COLO668 (cell line): Measurements from ENCODE around the gene CARS1.
A peak's percentile ranks its signal among the peaks of the same experiment; 100 is the strongest.

Experiments used
- DNase-seq: peaks from one replicate; lab custom pipeline; 2025; ENCODE audit not compliant: unreplicated experiment; lab: John Stamatoyannopoulos, UW

The CARS1 gene

GRCh38 chr11:3041699-3042441 lies 15.4 kb downstream of the CARS1 start:
- DNase-seq, result no peak

DNA sequence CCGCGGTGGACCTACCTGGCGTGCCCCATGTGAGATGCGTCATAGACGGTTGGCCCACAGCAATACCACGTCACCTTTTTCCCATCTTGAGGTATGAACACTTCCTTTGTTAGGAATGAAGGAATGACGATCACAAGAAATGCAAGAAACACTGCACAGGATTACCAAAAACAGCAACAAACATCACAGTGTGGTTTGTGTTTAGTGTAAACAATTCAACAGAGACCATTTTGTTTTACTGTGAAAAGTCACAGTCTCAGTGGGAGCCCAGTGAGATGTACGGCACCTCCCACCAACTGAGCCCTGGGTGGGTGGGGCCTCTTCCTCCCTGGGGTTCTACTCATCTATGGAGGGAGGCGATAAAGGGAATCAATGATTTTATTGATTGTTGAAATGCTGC lies 16.3 kb downstream of the CARS1 start:
- no peak for DNase-seq

DNA sequence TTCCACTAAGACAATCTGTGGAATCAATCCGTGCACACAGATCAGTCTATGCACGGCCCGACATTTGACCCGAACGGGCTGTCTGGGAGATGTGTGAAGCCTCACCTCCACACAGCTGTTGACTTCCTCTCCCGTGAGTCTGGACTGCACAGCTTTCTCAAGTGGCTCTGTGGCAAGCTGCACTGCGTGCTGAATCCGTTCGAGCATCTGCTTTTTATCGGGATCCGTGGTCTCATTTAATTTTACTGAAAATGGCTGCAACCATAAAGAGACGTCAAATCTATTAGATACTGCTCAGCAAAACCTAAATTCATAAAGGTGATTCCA lies 19.3 kb downstream of the CARS1 start:
- no peak for DNase-seq

- peak; percentile 81 for DNase-seq
Measured at GRCh38 chr11:3037040-3037944, 19.9 kb downstream of the CARS1 start.

DNA sequence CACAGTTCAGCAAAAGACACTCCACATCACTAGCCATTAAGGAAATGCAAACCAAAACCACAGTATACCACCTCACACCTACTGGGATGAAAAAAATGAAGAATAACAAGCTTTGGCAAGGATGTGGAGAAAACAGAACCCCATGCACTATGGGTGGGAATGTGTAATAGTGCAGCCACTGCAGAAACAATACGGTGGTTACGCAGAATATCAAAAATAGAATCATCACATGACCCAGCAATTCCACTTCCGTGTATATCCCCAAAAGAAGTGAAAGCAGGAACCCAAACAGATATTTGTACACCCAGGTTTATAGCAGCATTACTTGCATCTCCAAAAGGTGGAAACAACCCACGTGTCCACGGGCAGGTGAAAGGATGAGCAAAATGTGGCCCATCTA lies 20.8 kb downstream of the CARS1 start:
- DNase-seq, result no peak

DNA sequence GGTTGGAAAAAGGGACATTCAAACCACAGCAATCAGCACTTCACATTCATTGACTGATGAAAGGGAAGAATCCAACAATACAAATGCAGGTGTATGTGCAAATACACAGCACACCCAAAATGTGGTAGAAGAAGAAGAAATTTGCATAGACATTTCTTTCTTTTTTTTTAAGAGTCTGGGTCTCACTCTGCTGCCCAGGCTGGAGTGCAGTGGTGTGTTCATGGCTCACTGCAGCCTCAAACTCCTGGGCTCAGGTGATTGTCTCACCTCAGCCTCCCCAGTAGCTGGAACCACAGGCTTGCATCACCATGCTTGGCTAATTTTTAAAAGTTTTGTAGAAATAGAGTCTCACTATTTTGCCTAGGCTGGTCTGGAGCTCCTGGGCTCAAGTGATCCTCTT lies 21.9 kb downstream of the CARS1 start:
- DNase-seq, result no peak

DNA sequence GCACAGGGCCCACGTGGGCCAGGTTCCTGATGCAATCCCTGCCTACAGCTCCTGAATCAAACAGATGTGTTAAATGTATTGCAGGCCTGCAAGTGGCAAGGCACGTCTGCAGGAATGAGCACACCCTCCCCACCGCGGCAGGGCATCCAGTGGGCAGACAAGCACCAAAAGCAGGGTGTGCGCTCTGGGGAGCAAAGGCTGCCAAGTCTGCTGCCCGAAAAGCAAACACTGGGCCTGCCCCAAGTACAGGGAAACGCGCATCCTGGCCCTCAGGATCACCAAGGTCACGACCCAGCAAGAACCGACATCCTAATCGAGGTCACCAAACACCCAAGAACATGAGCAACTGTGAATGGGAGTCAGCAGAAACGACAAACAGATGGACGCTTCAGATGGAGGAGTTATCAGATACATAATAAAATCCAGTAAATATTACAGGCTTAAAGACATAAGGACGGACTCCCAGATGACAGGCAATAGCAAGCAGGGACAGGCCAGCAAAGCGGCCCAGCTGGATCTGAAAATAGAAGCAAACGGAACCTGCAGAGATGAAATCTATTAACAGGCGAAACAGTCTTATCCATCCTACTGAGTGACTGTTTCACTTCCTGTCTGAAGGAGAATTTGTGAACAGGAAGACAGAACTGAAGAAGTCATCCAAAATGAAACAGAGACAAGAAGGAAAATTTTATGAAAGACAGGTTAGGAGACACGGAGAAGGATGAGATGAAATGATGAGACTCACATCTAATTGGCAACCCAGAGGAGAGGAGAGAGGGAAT lies 26.7 kb downstream of the CARS1 start:
- DNase-seq, result no peak

DNA sequence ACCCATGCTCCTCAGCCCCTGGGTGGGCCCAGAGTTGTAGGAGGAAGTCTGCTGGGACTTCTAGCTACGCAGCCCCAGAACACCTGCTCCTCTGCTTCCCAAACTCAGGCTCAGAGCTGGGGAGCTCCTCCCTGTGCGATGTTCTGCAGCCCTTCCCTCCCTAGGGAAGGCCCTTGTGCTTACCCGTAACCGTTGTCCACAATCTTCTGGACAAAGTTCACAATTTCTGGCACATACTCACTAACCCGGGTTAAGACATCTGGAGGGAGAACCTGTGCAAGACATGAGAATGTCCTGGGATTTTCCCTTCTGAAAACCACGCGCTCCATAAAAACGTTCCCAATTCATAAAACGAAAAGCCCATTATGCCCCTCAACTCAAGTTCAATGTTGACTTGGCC lies 28.4 kb downstream of the CARS1 start:
- DNase-seq, result no peak

GRCh38 chr11:3026803-3027202 lies 30.4 kb downstream of the CARS1 start:
- no peak for DNase-seq

DNA sequence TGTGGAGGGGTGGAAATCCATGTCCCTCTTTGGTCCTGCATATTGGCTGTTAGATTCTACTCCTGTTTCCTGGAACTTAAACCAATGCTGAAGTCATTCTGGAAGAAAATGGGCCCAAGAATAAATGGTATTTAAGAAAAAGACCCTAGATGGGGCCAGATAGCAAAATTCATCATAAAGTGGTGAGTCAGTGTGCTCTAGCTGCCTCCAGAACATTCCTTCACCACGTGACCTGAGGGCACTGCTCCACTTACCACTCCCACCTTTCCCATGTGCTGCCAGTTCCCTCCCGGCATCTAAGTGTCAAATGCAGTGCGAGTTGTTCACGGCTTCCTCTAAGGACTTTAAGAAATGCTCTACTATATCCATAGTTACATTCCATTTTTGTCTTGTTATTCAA lies 34.2 kb downstream of the CARS1 start:
- no peak for DNase-seq

- DNase-seq, result no peak
Measured at GRCh38 chr11:3022300-3022967, 34.8 kb downstream of the CARS1 start.

- DNase-seq, result peak; percentile 3
Measured at GRCh38 chr11:3021125-3021524, 36.1 kb downstream of the CARS1 start.

GRCh38 chr11:3020011-3020410 lies 37.2 kb downstream of the CARS1 start:
- DNase-seq, result no peak

- DNase-seq, result no peak
Measured at GRCh38 chr11:3018596-3018995, 38.6 kb downstream of the CARS1 start.

DNA sequence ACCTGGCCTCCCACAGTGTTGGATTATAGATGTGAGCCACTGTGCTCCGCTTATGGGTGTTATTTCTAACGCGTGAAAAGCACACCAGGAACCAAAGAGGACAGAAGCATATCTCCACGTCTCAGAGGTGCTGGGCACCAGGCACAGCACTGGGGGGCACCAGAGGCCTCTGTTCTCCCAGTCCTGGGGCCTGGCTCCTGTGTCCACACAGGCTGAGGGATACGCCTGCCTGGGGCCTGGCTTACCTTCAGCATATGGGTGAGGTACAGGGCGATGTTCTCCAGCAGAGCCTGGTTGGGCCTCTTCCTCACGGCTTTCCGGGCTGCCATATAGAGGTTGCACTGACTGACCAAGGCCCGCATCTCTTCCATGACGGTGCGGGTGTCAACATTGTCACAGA lies 40.4 kb downstream of the CARS1 start:
- DNase-seq, result no peak

- DNase-seq, result no peak
Measured at GRCh38 chr11:3015796-3016195, 41.4 kb downstream of the CARS1 start.

DNA sequence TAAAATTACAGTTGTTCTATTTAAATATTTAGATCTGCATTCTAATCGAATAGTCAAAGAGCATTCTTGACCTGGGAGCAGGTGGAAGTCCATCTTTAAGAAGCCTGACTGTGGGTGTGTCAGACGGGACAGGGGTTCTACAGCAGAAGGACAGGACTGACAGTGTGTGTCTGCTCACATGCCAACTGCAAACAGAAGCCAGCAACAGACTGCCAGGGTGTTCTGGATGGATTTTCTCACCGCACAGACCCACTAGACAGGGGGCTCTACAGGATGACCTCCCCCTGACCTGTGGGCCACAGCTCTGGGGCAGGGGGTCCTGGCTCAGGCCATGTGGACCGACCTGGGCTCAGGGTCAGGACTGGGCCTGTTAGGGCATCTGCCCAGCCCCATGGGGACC lies 42.3 kb downstream of the CARS1 start:
- no peak for DNase-seq

DNA sequence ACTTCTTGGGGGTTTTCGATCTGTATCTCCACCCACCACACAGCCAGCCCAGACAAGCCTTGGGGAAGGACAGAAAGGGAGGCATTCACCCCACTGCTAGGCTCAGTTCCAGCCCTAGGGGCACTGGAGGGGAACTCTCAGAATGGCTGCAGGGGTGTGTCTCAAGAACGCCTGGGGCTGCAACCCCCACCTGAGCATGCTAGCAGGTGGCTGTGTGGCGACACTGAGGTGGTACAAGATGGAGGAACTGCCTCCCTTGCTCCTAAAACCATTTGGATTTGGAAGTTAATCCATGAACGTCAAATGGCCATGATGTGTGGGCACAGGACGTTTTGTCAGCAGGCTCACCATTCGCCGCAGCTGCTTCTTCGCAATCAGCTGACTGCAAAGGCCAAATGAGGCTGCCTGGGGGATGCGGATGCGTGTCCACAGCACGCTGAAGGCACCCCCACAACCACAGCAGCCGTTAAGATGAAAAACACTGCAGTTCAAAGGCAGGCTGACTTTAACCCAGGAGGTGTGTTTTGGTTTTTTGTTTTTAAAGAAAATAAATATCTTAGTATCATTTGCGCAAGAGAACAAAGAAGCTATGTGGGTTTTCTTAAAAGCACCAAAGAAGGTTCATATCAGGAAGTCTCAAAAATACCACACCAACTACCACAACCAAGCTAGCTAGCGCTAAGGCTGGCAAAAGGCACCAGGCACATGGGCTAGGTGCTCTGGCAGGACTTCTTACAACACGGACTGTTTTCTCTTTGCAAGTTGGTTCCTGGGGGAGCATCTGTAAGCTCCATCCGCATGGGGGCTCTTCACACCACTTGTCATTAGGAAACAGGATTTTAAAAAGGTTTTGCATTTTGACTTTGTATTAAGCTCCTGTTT lies 42.9 kb downstream of the CARS1 start:
- DNase-seq, result no peak

DNA sequence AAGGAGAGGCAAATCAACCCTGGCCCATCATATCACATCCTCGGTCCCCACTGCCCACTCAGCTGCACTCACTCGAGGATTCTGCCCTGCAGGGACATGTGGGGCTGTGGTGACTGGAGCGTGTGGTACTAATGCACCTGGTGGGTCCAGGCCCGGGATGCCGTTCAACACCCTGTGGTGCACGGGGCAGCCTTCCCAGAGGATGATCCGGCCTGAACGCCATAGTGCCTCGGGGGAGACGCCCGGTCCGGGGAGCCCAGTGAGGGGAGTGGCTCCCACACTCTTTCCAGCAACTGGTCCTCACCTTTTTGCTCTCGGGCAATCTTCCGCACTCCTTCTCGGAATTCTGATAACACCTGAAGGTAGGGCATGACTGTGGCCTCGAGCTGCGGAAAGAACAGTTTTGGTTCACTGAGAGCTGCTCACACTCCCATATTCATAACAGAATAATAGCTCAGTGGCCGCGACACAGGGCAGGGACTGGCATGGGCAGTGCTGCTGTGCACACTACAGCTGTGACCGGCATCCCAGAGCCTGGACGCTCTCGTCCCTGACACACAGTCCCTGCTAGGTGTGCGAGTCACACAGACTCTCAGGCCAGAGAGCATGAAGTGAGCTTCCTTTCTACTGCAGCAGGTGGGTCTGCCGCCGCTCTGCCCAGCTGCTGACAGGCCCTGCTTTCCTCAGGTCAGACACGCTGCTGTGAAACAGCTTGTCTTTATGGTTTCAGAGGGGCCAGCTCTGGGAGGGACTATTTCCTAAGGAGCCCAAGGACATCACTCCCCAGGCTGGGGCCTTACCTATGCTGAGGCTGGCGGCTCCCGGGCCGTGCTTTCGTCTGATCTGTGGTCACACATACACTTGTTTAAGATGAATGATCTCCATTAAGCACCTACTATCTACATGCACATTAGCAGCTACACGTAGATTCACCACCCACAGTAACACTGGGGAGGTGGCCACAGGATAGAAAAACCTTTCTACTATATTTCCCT lies 45.0 kb downstream of the CARS1 start:
- DNase-seq, result no peak
